GM12878 (cell line): Measurements from ENCODE around the gene TNKS1BP1. TPM values are rescaled to one million over a fixed set of nuclear protein-coding genes. Genes with fewer than 3 reads are reported as not detected.

Experiments used
- ATAC-seq: fragments of 200-7000 bp; cut with Tn5 transposase; 3 replicates; pipeline ENCODE4 v1.9.1; 2020; ENCODE audit warnings: mild to moderate bottlenecking, moderate library complexity
- BruUV-seq: library from RNA; stranded (reverse); fragments of 400-500 nt; replicated peaks from 2 replicates; lab custom pipeline; 2021; lab: Mats Ljungman, UMichigan
- CTCF ChIA-PET: fragments of 300-600 bp; sonication (Branson Sonifier 250); formaldehyde crosslinking; extraction: SDS; loops from one replicate; lab custom pipeline; 2021; ENCODE audit warnings: inconsistent platforms; lab: Yijun Ruan, JAX
- POLR2A ChIA-PET: fragments of 350-600 bp; formaldehyde crosslinking; extraction: SDS; loops from one replicate; lab custom pipeline; 2021; ENCODE audit warnings: inconsistent platforms; lab: Charles Lee
- RAD21 ChIA-PET: fragments of 300-600 bp; sonication (Branson Sonifier 250); formaldehyde crosslinking; loops from one replicate; lab custom pipeline; 2023; ENCODE audit warnings: antibody characterized with exemption; ENCODE audit not compliant: unreplicated experiment; lab: Charles Lee
- SMC1A ChIA-PET: fragments of 300-600 bp; sonication (Branson Sonifier 250); formaldehyde crosslinking; loops from one replicate; lab custom pipeline; 2023; ENCODE audit not compliant: unreplicated experiment, uncharacterized antibody; lab: Charles Lee
- DNase-seq: peaks from one replicate; pipeline ENCODE4 v3.0.0-alpha.2; 2011; ENCODE audit warnings: low read depth, low spot score
- FAIRE-seq: peaks from 3 replicates; lab custom pipeline; 2011; peaks lifted over from hg19 to GRCh38; lab: Jason Lieb, UNC
- H2AFZ ChIP-seq: 2 replicates; pipeline ENCODE4 v1.6.0; 2011; ENCODE audit warnings: low read depth, low read length, control low read depth; ENCODE audit not compliant: control insufficient read depth
- H3K27ac ChIP-seq: 2 replicates; pipeline ENCODE4 v1.5.1; 2011; ENCODE audit warnings: control low read depth; ENCODE audit not compliant: control insufficient read depth, insufficient read depth
- H3K27me3 ChIP-seq, 2 experiments: replicated peaks in 1 of 2; 2 replicates each; pipeline versions ENCODE4 v1.6.0 to v1.6.1; 2011; ENCODE audit warnings: low read length in 1 of 2; ENCODE audit not compliant: control insufficient read depth in 2 of 2, insufficient read depth in 2 of 2
- H3K36me3 ChIP-seq, 2 experiments: 2 replicates each; pipeline ENCODE4 v1.5.1; 2011; ENCODE audit warnings: low read length in 1 of 2; ENCODE audit not compliant: control insufficient read depth in 2 of 2, insufficient read depth in 2 of 2
- H3K4me1 ChIP-seq: 2 replicates; pipeline ENCODE4 v1.6.1; 2011; ENCODE audit warnings: mild to moderate bottlenecking, low read length, moderate library complexity, mixed read lengths; ENCODE audit not compliant: control insufficient read depth, insufficient read depth
- H3K4me2 ChIP-seq: 2 replicates; pipeline ENCODE4 v1.6.0; 2011; ENCODE audit warnings: control low read depth; ENCODE audit not compliant: control insufficient read depth, insufficient read depth
- H3K4me3 ChIP-seq: fragments of 200-600 bp; sonication (generic); 2 replicates; pipeline ENCODE4 v1.5.1; 2016
- H3K79me2 ChIP-seq: 2 replicates; pipeline ENCODE4 v1.6.0; 2011; ENCODE audit warnings: low read length; ENCODE audit not compliant: control insufficient read depth, insufficient read depth
- H3K9ac ChIP-seq: 2 replicates; pipeline ENCODE4 v1.8.0; 2011; ENCODE audit warnings: low read length, control low read depth, mixed read lengths; ENCODE audit not compliant: control insufficient read depth, insufficient read depth
- H3K9me3 ChIP-seq: replicated peaks from 3 replicates; pipeline ENCODE4 v1.5.1; 2011; ENCODE audit warnings: mild to moderate bottlenecking, low read length; ENCODE audit not compliant: control insufficient read depth, insufficient read depth
- H4K20me1 ChIP-seq: 2 replicates; pipeline ENCODE4 v1.6.0; 2011; ENCODE audit not compliant: control insufficient read depth, insufficient read depth
- ATF7 ChIP-seq: fragments of 450-650 bp; IDR thresholded peaks from 2 replicates; pipeline ENCODE4 v1.6.1; 2016; ENCODE audit warnings: low read depth, mild to moderate bottlenecking
- IRF4 ChIP-seq: IDR thresholded peaks from 2 replicates; pipeline ENCODE4 v1.6.1; 2011; ENCODE audit warnings: low read depth, low read length
- KAT2A ChIP-seq: conservative IDR thresholded peaks from 2 replicates; pipeline ENCODE4 v1.6.1; 2011; ENCODE audit warnings: low read depth, low read length; ENCODE audit not compliant: control insufficient read depth
- NBN ChIP-seq: fragments of 450-650 bp; IDR thresholded peaks from 2 replicates; pipeline ENCODE4 v1.6.1; 2016
- RBBP5 ChIP-seq: fragments of 200-600 bp; sonication (generic); conservative IDR thresholded peaks from 2 replicates; pipeline ENCODE4 v1.6.1; 2016
- SREBF2 ChIP-seq: IDR thresholded peaks from 2 replicates; pipeline ENCODE4 v1.6.1; 2012; ENCODE audit warnings: mild to moderate bottlenecking, low read length
- SUZ12 ChIP-seq: fragments of 200-600 bp; sonication (generic); IDR thresholded peaks from one replicate; pipeline ENCODE4 v1.6.1; 2018; ENCODE audit warnings: antibody characterized with exemption, mild to moderate bottlenecking; ENCODE audit not compliant: unreplicated experiment
- USF1 ChIP-seq: IDR thresholded peaks from 2 replicates; pipeline ENCODE4 v1.6.1; 2011; ENCODE audit warnings: borderline replicate concordance, low read depth, mild to moderate bottlenecking, moderate library complexity, mixed read lengths, low read length; ENCODE audit not compliant: insufficient read depth; ENCODE audit errors: extremely low read length
- USF2 ChIP-seq: IDR thresholded peaks from 2 replicates; pipeline ENCODE4 v1.6.1; 2011; ENCODE audit warnings: low read depth, low read length, improper control_type of control experiment, borderline replicate concordance
- ZBTB40 ChIP-seq: fragments of 450-650 bp; IDR thresholded peaks from 2 replicates; pipeline ENCODE4 v1.6.1; 2016; ENCODE audit warnings: mild to moderate bottlenecking, moderate library complexity, borderline replicate concordance
- ZNF274 ChIP-seq: IDR thresholded peaks from one replicate; pipeline ENCODE4 v1.8.0; 2011; ENCODE audit not compliant: insufficient read length, insufficient read depth
- in situ Hi-C: fragments of 300-500 bp; cut with MboI; formaldehyde crosslinking; loops from 9 replicates; pipeline ENCODE4 v1.14.3; 2018; ENCODE audit warnings: mixed read lengths
- intact Hi-C: fragments of 100-400 bp; cut with micrococcal nuclease; formaldehyde crosslinking; loops from one replicate; pipeline ENCODE4 v1.14.2; 2022; ENCODE audit not compliant: unreplicated experiment
- polyA plus RNA-seq, 11 experiments: library from polyadenylated mRNA; depleted of rRNA in 4 of 11; unstranded in 6 of 11; stranded (reverse) in 5 of 11; fragments of >200 nt; fragmentation: Nextera tagmentation in 4 of 11; fragmentation: Illumina TruSeq in 1 of 11; extraction: Ambion mirVana in 4 of 11; extraction: Trizol in 1 of 11; gene quantifications; 1 replicate in 1 of 11; 2 replicates in 10 of 11; pipeline versions ENCODE4 v1.2.1 to v1.2.3, GENCODE V29; 2011 to 2016; ENCODE audit warnings: inconsistent platforms in 2 of 11, missing spikeins in 2 of 11, low read depth in 1 of 11
- total RNA-seq, 4 experiments: library from RNA; depleted of rRNA in 3 of 4; stranded (reverse); fragments of >200 nt in 3 of 4; fragmentation: Illumina TruSeq in 1 of 4; extraction: Trizol in 1 of 4; gene quantifications; 2 replicates each; pipeline versions ENCODE4 v1.2.1 to v1.2.3, GENCODE V29; 2013 to 2021

Gene TNKS1BP1
- total and polyA plus RNA-seq, 10 of the 15 experiments (the other 5 are each of a cell fraction or from before 2014, with no cell fraction given), result 0.26 to 15.8 (median 4.3) TPM

GRCh38 chr11:57260937-57261783 lies 63.6 kb downstream of the TNKS1BP1 start (continued):
- TF ChIP-seq USF2 (no peak), RBBP5 (no peak), ATF7 (no peak), SREBF2 (no peak), USF1 (no peak), IRF4 (peak; percentile 74; the same call in 1 of the 2 replicates)

- no peaks in the 10 kb centered on the region for H3K9me3 ChIP-seq
- TF ChIP-seq ZNF274 (no peak), NBN (no peak), ZBTB40 (no peak), KAT2A (no peak), SUZ12 (no peak)
- TF ChIP-seq, all 136 proteins: peak for 0
- FAIRE-seq (no peak), ATAC-seq (no peak), DNase-seq (no peak)
- CTCF ChIA-PET, result no interaction called here
- SMC1A ChIA-PET, result interaction anchor here (1.4 to 1.7 kb wide), 2 partner anchors 16 to 415 kb away, joined by 4 to 8 read pairs; no protein-coding TSS in a partner anchor
- Histone ChIP-seq H3K79me2 (no peaks in the 10 kb centered on the region), H3K4me1 (no peaks in the 10 kb centered on the region), H3K27me3 (no peaks in the 10 kb centered on the region; a peak in 1 of 4 replicates), H3K4me2 (no peak overlapping the region), H2AFZ (no peak overlapping the region), H3K27ac (no peak overlapping the region), H3K4me3 (no peak overlapping the region), H4K20me1 (no peaks in the 10 kb centered on the region), H3K9ac (no peak overlapping the region), H3K36me3 (no peaks in the 10 kb centered on the region)
- intact Hi-C loops, result no loop called here
- in situ Hi-C loops, result loop anchor here (25.0 kb wide), 1 partner anchor 1319 kb away; the partner anchor contains the start of gene OR5I1
- no TSS peak for BruUV-seq
- RAD21 ChIA-PET, result no interaction called here
- POLR2A ChIA-PET, result no interaction called here
These were observed 68.6 kb downstream of the TNKS1BP1 start for GRCh38 chr11:57256119-57256518.
